ENCODE measurements around the gene LAMA5.
A peak's percentile ranks its signal among the peaks of the same experiment; 100 is the strongest.

The LAMA5 gene

DNA sequence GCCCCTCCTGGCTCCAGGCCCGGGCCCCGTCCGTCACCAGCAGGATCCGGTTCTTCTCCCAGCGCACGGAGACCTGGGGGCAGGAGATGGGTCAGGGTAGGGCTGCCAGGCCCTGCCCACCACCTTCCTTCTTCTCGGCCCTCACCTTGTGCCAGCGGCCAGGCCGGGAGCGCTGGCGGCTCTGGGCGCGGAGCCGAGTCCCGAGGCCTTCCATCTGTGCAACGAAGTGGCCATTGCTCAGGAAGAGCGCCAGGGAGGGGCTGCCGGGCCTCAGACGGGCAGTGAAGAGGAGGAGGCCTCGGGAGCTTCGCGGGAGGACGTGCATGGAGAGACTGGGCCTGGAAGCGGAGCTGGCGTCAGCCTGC is 56.4 kb downstream of the LAMA5 start:
- DNase-seq = no peak

DNA sequence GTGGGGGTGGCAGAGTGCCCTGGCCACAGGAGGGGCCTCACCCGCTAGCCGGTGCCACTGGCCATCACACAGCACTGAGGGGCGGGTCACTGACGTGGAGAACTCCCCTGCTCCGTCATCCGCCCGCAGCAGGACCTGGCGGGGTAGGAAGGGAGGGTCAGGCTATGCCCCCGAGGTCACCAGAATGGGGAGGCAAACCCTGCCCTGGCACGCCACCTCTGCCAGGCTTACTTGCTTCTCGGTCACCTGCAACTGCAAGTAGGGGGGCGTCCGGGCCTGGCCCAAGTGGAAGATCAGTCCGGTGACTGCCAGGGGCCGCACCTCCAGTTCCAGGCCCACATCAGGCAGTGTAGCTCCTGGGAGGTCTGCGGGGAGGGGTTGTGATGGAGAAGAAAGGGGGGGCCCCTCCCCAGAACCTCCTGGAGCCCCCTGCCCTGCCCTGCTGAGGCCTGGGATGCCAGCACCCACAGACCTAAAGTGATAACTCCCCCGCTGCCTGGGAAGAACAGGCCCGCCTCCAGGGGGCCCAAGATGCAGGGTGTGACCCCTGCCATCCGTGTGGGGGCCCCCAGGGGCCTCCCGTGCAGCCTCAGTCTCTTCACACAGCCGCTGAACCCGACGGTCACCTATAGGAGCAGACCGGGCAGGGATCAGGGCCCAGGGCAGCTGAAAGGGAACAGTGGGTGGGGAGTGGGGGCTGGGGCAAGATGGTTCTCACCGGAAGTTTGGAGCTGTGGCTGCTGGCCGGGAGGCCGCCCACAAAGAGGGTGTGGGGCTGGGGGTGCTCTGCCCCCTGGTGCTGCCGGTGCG is 57.0 kb downstream of the LAMA5 start:
- no peak for DNase-seq

DNA sequence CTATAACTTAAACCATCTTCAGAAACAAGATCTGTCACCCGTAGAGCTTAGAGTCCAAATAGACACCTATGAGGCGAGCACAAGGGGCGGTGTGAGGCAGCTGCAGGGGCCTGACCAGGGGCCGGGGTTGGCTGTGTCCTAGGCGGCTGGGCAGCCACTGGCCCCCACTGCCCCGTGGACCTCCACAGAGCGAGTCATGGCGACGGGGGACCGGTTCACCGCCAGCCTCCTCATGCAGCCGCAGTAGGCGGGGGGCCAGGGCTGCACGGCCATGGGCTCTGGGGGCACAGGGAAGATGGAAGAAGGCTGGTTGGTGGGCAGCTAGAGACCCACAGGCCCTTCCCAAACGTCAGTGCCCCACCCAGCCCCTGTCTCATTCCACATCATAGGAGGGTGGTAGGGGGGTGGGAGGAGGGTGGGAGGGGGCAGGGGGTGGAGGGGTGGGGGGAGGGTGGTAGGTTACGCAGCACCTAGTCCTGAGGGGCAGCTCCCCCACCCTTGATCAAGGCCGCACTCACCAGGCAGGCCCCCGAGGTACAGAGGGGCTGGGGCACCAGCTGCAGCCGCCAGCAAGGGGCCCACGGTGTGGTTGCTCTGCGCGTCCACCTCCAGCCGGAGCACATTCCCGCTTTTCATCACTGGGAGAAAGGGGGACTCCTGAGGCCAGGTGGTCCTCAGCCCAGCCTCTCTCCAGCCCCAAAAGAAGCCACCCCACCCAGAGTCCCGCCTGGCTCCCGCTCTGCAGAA is 57.7 kb downstream of the LAMA5 start:
- no peak for DNase-seq

DNA sequence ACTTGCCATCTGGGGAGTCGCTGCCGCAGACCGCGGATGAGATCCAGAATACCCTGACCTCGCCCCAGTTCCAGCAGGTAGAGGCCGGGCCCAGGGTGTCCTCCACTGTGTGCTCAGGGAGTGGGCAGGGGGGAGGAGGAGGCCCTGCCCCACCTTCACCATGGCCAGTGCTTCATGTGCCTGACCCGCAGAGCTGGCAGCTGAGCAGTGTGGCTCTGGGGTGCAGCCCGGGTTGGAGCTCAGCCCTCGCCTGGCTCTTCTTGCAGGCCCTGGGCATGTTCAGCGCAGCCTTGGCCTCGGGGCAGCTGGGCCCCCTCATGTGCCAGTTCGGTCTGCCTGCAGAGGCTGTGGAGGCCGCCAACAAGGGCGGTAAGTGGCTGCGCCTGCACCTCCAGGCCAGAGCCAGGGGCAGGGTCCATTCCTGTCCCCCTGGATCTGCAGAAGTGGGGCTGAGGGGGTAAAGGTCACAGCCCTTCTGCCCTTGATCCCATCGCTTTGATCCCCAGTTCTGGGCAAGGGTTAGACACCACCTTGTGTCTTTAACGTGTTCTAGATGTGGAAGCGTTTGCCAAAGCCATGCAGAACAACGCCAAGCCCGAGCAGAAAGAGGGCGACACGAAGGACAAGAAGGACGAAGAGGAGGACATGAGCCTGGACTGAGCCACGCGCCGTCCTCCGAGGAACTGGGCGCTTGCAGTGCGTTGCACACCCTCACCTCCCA is 58.9 kb downstream of the LAMA5 start:
- no peak for DNase-seq

DNA sequence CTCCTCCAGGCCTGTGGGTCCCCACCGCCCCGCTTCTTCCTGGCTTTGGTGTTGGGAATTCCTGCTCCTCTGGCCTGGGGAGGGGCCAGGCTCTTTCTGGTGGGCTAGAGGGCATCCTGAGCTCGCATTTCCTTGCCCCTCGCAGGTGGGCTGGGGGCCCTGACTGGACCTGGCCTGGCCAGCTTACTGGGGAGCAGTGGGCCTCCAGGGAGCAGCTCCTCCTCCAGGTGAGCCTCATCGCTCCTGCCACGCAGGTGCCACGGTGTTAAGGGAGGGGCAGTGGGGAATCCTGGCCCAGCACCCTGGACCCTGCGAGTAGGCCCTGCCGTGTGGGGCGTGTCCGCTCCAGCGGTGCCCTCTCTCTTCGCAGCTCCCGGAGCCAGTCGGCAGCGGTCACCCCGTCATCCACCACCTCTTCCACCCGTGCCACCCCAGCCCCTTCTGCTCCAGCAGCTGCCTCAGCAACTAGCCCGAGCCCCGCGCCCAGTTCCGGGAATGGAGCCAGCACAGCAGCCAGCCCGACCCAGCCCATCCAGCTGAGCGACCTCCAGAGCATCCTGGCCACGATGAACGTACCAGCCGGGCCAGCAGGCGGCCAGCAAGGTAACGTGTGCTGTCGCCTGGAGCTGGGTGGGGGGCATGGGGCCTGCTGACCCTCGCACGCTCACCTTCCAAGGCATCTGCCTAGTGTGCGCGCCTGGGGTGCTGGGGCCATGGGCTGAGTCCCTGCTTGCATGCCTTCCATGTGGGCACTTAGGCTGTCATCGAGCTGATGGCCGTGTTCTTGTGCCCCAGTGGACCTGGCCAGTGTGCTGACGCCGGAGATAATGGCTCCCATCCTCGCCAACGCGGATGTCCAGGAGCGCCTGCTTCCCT is 59.6 kb downstream of the LAMA5 start:
- DNase-seq = no peak

DNA sequence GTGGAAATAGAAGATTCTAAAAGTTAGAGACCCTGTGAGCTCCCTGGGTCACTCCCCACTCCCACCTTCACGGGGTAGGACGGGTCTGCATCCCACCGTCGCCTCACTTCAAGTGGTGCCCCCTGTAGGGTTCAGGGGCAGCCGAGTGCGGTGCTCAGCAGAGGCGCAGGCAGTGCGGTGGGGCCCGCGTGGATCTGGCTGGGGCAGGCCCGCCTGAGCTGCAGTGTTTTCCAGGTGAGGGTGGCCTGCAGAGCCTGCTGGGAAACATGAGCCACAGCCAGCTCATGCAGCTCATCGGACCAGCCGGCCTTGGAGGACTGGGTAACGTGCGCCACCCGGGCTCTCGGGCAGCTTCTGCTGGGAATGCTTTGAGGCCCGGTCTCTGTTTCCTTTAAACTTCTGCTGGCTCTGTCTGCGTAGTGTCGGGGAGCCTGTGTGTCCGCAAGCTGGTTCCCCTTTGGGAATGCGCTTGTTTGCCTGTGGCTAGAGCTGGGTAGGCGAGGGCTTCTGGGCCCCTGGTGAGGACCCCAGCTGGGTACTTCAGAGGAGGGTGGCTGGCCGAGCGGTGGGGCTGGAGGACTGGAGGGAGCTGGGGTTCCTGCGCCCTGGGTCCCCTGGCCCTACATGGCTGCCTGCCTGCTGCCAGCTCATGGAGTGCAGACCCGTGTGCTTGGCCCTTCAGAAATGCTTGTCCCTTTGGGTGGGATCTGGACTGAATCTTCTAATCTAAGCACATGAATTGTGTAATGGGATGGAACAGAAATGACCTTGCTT is 60.5 kb downstream of the LAMA5 start:
- DNase-seq = no peak

DNA sequence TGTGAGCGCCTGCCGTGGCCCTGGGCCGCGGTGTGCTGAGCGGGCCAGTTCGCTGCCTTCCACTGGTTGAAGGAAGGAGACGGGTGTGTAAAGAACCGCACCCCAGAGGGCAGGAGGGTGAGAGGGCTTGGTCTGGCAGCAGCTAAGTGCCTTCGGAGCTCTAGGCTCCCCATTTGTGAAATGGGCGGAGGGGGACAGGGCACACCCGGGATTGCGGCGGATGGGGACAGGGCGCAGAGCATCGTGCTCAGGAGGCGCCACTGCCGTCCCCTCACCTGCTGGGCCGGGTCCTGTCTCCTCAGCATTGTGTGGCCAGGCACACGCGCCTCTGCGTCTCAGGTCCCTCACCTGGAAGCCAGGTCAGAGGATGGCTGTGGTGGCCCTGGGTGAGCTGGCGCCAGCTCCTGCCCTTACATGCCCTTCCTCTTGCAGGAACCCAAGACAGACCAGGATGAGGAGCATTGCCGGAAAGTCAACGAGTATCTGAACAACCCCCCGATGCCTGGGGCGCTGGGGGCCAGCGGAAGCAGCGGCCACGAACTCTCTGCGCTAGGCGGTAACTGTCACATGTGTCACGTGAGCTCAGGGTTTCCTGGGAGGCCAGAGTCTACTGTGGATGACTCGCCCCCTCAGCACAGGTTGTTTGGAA is 61.2 kb downstream of the LAMA5 start:
- no peak for DNase-seq

DNA sequence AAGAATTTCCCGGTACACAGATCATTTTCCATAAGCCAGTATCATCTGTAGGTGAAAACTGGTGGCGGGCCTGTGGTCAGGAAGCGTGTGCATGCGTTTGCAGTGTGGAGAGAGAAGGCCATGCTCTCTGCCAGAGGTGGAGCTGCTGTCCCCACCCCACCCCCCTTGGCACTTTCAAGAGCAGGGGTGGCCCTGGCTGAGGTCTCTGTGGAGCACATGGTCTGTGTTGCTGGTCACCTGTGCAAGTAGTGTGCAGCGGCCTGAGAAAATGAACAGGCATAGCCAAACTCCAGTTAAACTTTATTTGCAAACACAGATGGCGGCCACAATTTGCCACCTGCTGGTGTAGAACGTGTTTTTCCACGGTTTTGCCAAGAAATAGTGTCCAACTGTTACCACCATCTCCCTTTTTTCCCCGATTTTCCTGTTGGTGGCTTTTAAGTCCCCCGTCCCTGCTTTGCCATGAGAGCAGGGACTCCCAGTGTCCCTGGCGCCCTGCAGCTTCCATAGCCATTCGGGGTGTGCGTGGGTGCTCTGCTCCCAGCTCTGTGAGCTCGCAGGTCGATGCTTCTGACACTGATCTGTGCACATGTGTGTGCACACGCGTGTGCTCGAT is 61.9 kb downstream of the LAMA5 start:
- no peak for DNase-seq

DNA sequence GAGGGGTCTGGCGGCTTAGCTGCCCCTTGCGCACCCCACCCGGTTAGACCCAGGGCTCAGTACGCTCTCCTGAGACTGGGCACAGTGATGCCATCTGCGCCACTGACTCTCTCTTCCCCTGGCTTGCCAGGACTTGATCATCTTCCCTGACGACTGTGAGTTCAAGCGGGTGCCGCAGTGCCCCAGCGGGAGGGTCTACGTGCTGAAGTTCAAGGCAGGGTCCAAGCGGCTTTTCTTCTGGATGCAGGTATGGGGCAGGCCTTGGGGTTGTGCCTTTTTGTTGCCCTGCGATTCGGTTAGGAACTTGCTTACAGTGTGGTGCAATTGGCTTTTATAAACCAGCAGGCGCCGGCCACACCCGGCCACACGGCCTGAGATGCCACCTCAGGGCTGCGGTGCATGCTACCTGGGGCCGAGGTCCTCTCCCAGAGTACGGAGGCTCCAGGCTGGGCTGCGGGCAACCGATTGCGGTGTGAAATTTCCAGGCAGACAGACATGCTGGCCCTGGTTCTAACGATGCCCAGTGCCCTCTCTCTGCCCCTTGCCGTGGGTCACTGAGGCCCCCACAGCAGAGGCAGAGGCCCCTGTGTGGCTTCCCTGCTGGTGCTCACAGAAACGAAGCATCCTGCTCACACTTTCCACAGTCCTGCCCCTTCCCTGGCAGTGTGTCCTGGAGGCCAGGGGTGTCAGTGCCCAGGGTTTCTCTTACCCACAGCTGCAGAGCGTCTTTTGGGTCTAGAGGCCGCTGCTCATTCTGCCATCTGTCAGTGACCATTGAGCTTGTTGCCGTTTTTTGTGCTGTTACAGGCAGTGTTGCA is 62.6 kb downstream of the LAMA5 start:
- DNase-seq = no peak

DNA sequence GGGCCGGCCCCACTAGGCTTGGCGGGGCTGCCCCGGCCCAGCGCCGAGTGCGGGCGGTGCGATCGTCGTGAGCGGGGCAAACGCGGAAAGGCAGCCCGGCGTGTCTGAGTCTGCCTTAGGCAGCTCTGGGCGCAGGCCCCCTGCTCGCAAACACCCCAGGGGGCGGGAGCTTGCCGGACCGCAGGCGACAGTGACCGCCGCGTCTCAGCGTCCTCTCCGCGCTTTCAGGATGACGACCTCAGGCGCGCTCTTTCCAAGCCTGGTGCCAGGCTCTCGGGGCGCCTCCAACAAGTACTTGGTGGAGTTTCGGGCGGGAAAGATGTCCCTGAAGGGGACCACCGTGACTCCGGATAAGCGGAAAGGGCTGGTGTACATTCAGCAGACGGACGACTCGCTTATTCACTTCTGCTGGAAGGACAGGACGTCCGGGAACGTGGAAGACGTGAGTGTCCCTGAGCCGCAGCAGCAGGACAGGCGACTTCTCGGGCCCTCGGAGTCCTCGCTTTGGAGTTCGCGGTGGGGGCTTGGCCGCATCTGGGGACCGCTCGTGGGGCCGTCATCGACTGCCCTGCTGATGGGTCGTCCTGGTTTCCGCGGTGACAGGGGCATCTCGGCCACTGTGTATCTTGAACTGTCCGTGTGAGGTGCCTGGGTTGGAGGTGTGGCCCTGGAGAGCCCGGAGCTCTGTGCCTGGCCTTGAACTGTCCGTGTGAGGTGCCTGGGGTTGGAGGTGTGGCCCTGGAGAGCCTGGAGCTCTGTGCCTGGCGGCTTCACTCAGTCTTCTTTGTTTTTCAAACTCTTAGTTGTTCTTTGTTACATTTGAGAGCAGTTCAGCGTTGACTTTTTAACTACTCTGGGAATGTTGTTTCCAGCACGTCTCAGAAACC is 63.5 kb downstream of the LAMA5 start:
- no peak for DNase-seq

DNA sequence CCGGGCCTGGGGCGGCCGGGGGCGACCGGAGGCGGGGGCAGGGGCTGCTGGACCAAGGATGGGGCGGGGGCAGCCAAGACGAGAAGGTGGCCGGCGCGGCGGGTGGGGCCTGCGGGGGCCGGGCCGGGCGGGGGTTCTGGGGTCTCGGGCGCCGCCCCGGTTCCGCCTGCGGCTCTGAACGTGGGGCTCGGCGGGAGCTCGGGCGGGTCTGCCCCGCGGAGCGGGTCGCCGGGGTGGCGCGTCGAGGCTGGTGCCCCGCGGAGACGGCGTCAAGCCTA is 64.1 kb downstream of the LAMA5 start:
- no peak for DNase-seq

DNA sequence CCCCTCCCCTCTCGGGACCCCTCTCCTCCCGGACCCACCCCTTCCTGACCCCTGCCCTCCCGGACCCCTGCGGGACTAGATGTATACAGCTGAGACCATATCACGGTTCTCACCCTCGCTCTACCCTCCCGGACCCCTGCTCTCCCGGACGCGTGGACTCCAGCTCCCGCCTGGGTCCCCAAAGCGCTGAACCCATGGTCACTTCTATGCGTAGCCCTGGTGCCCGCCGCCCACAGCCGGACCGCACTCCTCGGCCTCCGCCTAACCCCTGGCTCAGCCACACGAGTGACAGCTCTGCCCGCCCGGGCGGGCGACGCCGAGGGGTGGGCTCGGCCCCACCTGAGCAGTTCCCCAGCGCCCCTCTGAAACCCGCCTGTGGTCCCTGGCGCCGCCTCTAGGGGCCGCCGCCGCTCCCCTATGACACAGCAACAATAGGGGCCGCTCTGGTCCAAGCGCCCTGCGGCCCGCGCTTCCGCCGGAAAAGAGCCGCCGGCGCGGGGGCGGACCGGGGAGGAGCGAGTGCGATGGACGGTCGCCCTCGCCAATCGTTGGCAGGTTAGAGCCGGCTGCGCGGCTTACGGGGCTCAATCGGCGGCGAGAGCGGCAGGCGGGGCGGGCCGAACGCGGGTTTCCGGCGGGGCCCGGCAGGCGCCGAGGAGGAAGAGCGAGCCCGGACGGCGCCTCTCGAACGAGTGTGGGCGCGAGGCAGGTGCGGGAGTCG is 64.6 kb downstream of the LAMA5 start, which contains the start of gene ADRM1:
TSS of gene ADRM1 (plus strand) at position 657 of the 721 bp plus-strand sequence. CDS start 572 bp downstream, outside the sequence.
- DNase-seq = peak; percentile 93

DNA sequence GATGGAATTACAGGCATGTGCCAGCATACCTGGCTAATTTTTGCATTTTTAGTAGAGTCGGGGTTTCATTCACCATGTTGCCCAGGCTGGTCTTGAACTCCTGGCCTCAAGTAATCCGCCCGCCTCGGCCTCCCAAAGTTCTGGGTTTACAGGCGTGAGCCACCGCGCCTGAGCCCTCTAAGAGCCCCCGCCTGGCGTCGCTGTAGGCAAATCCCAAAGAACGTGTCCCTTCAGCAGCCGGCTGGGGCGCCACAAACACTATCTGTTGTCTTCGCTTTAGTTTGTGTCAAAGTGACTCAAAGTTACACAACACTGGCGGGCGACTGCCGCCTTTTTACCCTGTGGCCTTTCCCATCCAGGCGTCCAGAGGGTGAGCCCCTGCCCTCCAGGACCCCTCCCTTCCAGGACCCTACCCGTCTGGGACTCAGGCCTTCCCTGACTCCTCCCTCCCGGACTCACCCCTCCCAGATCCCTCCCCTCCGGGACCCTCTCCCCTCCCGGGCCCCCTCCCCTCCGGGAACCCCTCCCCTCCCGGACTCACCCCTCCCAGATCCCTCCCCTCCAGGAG is 65.3 kb downstream of the LAMA5 start:
- DNase-seq = peak; percentile 80

DNA sequence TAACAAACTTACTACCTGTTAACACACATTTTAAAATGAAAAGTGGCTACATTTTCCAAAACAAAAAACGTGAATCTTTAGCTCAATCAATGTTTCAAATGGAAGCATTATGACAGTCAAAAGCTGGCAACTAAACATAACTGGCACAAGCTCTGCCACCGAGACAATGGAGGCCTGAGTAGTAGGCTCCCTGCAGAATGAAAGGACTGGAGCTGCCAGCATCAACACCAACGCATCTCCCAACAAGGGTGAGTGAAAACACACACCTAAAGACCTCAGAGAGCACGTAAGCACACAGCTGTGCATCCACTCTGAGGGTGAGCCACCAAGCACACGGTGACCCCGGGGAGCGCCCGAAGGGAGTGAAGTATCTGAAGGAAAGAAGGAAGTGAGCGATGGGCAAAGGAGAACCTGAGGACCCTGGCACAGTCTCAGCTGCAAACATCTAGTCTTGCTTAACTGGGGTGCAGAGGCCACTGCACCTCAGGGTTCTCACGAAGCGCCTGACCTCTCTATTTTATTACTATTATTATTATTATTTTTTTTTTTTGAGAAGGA is 65.9 kb downstream of the LAMA5 start:
- DNase-seq = no peak

DNA sequence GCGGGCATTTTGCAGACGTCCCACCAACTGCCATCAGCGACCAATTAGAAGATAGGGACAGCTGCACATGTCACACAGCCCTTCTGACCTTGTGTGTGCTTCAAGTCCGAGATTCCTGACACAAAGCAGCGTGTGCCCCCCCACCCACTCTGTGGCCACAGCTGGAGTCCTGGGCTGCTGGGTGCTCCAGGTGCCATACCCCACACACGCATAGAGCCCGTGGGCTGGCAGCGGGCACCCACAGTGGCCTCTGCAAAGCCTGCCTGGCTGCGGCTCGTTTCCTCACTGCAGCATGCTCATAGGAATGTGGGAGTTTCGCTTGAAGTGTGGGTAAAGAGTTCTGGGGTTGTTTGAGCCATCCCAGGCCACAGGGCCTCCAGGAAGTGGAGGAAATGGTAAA is 66.8 kb downstream of the LAMA5 start:
- no peak for DNase-seq

DNA sequence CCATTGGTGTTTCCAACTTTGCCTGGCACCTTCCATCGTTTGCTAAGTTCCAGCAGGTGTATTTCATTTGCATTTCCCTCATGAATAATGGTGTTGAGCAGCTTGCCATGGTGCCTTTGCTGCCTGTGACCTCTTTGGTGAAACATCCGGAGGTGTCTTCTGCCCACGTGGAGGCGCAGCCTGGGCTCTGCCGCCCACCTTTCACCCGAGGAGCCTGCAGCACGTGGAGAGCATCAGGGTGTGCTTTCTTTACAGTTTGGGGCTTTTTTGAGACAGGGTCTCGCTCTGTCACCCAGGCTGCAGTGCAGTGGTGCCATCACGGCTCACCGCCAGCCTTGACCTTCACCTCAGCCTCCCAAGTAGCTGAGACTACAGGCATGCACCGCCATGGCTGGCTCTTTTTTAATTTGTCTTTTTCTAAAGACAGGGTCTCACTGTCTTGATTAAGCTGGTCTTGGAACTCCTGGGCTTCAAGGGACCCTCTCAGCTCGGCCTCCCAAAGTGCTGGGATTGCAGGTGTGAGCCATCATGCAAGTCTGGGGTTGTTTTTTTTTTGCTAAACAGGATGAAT is 67.4 kb downstream of the LAMA5 start:
- DNase-seq = no peak

DNA sequence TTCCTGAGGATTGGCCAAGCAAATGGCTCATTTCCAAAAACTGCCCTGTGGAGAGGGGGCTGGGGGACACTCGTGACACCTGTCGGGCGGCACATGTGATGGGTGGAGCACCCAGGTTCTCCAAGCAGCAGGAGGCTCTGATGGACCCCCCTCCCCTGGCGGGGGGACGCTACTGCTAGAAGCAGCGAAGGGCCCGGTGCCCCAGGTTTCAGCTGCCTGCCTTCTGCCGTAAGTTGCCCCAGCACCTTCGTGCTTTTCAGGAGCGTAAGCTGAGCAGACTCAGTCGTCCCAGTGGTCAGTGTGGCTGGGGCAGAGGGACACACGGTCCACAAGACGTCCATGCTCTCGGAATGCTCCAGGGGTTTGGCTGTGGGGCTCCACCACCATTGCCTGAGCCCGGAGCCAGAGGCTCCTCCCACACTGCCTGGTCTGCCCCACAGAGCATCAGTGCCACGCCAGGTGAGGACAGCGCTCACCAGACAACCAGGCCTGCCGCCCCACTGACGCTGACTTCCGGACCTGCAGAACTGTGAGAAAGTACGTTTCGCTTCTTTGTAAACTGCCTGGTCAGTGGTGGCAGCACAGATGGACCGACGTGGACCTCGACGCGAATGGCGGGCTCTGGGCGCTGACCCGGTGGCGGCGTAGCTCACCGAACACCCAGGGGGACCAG is 68.4 kb downstream of the LAMA5 start:
- DNase-seq = no peak

All from T-helper 9 cell (primary cell).